Stimulated activated CD8-positive, alpha-beta memory T cell treated with anti-CD3 and anti-CD28 coated beads, Interleukin-15, amount 100 ng/mL, for 1 hour (primary cell): Measurements from ENCODE around the gene SERF2.
"Not testable (repeated sequence)": the region's sequence is repeated elsewhere in the genome, so short reads cannot be mapped to it uniquely, and the experiment has no call there.

ENCODE experiments used
- DNase-seq: peaks from one replicate; pipeline ENCODE4 v3.0.0-alpha.2; 2020; ENCODE audit warnings: low read depth

SERF2 gene

DNA sequence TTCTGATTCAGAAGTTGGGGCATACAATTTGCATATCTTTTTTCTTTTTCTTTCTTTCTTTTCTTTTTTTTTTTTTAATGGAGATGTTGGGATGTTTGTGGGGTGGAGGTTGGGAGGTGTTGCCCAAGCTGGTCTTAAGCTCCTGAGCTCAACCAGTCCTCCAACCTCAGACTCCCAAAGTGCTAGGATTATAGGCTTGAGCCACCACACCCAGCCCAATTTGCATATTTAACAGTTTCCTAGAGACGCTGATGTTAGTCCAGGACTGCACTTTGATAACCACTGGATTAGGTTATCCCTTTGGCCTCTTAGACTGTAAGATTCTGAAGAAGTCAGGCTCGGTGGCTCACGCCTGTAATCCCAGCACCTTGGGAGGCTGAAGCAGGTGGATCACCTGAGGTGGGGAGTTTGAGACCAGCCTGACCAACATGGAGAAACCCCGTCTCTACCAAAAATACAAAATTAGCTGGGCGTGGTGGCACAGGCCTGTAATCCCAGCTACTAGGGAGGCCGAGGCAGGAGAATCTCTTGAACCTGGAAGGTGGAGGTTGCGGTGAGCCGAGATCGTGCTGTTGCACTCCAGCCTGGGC, 37.9 kb downstream of the SERF2 start:
- DNase-seq = not testable (repeated sequence)

DNA sequence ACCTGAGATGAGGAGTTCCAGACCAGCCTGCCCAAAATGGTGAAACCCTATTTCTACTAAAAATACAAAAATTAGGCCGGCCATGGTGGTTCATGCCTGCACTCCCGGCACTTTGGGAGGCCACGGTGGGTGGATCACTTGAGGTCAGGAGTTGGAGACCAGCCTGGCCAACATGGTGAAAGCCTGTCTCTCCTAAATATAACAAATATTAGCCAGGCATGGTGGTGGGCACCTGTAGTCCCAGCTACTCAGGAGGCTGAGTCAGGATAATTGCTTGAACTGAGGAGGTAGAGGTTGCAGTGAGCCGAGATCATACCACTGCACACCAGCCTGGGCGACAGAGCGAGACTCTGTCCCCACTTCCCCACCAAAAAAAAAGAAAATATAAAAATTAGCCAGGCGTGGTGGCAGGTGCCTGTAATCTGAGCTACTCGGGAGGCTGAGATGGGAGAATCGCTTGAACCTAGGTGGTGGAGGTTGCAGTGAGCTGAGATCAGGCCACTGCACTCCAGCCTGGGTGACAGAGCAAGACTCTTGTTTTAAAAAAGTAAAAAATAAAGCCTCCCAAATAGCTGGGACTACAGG, 38.7 kb downstream of the SERF2 start:
- DNase-seq = not testable (repeated sequence)

DNA sequence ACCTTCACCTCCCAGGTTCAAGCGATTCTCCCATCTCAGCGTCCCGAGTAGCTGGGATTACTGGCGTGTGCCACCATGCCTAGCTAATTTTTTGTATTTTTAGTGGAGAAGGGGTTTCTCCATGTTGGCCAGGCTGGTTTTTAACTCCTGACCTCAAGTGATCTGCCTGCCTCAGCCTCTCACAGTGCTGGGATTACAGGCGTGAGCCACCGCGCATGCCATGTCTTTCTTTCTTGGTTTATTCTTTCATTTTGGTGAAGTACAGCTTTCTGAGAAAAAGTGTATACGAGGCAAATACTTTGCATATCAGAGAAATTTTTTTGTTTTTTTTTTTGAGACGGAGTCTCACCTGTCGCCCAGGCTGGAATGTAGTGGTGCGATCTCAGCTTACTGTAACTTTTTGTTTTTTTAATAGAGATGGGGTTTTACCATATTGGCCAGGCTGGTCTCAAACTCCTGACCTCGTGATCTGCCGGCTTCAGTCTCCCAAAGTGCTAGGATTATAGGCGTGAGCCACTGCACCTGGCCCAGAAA, 39.5 kb downstream of the SERF2 start:
- DNase-seq = not testable (repeated sequence)

DNA sequence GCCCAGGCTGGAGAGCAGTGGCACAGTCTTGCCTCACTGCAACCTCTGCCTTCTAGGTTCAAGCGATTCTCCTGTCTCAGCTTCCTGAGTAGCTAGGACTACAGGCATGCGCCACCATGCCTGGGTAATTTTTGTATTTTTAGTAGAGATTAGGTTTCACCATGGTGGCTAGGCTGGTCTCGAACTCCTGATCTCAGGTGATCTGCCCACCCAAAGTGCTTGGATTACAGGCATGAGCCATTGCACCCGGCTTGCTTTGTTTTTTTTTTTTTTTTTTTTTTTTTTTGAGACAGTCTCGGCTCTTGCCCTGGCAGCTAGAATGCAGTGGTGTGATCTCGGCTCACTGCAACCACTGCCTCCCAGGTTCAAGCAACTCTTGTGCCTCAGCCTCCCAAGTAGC, 40.4 kb downstream of the SERF2 start:
- not testable (repeated sequence) for DNase-seq

DNA sequence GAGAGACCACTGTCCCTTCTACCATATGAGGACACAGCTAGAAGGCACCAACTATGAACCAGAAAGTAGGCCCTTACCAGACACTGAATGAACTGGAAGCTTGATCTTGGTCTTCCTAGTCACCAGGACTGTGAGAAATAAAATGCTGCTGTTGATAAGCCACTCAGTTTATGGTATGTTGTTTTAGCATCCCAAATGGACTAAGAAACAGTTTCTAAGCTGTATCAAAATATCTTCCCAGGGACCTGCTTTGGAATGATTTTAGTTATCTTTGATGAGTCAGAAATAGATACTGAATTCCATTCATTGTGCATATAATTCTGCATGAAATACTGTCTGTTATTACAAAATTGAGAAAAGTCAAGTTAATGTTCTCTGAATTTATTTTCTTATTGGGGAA, 53.3 kb downstream of the SERF2 start:
- no peak for DNase-seq
